HepG2 (cell line): ENCODE data around the gene POC1A. TPM values are rescaled to one million over a fixed set of nuclear protein-coding genes. Genes with fewer than 3 reads are reported as not detected.

Source experiments
- ATAC-seq: fragments of 200-7000 bp; cut with Tn5 transposase; 3 replicates; pipeline ENCODE4 v1.9.1; 2020; ENCODE audit warnings: mild to moderate bottlenecking, moderate library complexity
- BruUV-seq: library from RNA; stranded (reverse); fragments of 400-500 nt; replicated peaks from 2 replicates; lab custom pipeline; 2021; lab: Mats Ljungman, UMichigan
- CTCF ChIA-PET: fragments of 300-600 bp; formaldehyde crosslinking; extraction: SDS; loops from one replicate; lab custom pipeline; 2021; ENCODE audit warnings: low total read pairs, inconsistent platforms, low intra/inter-chr PET ratio; lab: Yijun Ruan, JAX
- POLR2A ChIA-PET: fragments of 350-600 bp; sonication (Branson Sonifier 250); formaldehyde crosslinking; loops from one replicate; lab custom pipeline; 2020; ENCODE audit warnings: antibody characterized with exemption, inconsistent platforms; lab: Yijun Ruan, JAX
- DNase-seq: peaks from one replicate; pipeline ENCODE4 v3.0.0-alpha.2; 2015; ENCODE audit warnings: low spot score
- FAIRE-seq: peaks from 3 replicates; lab custom pipeline; 2011; peaks lifted over from hg19 to GRCh38; lab: Jason Lieb, UNC
- H2AFZ ChIP-seq: one replicate; pipeline ENCODE4 v1.6.1; 2011; ENCODE audit warnings: low read length, inconsistent platforms
- H3K27ac ChIP-seq: fragments of 300-600 bp; 3 replicates; pipeline ENCODE4 v1.8.0; 2011; ENCODE audit warnings: mixed run types, mild to moderate bottlenecking, mixed read lengths, low read length, inconsistent platforms; ENCODE audit not compliant: insufficient read depth; ENCODE audit errors: extremely low read length
- H3K27me3 ChIP-seq, 2 experiments: fragments of 200-600 bp in 1 of 2; 2 replicates in 1 of 2; 3 replicates in 1 of 2; pipeline versions ENCODE4 v1.6.0 to v1.8.0; 2011; ENCODE audit warnings: low read length in 2 of 2, mild to moderate bottlenecking in 2 of 2, moderate library complexity in 2 of 2, inconsistent platforms in 1 of 2; ENCODE audit not compliant: insufficient read depth in 2 of 2, control insufficient read depth in 1 of 2
- H3K36me3 ChIP-seq, 2 experiments: fragments of 200-600 bp in 1 of 2; replicated peaks in 1 of 2; 2 replicates in 1 of 2; 3 replicates in 1 of 2; pipeline versions ENCODE4 v1.5.1 to v1.8.0; 2011; ENCODE audit warnings: low read length in 2 of 2, inconsistent platforms in 1 of 2; ENCODE audit not compliant: insufficient read depth in 2 of 2, control insufficient read depth in 1 of 2
- H3K4me1 ChIP-seq: 2 replicates; pipeline ENCODE4 v1.5.1; 2012; ENCODE audit warnings: low read length, inconsistent platforms; ENCODE audit not compliant: insufficient read depth
- H3K4me2 ChIP-seq: 2 replicates; pipeline ENCODE4 v1.6.0; 2011; ENCODE audit warnings: low read depth, low read length, inconsistent platforms
- H3K4me3 ChIP-seq, 3 experiments: fragments of 200-600 bp in 1 of 3; sonication (generic), shearing (Covaris generic) in 1 of 3; replicated peaks in 1 of 3; 2 replicates each; pipeline ENCODE4 v1.5.1; 2011 to 2016; ENCODE audit warnings: low read length in 3 of 3, inconsistent platforms in 2 of 3, low read depth in 2 of 3, mild to moderate bottlenecking in 2 of 3, control low read depth in 1 of 3, mixed read lengths in 1 of 3; ENCODE audit not compliant: insufficient read depth in 1 of 3
- H3K79me2 ChIP-seq: one replicate; pipeline ENCODE4 v1.6.1; 2011; ENCODE audit warnings: low read length, inconsistent platforms; ENCODE audit not compliant: insufficient read depth
- H3K9ac ChIP-seq: 2 replicates; pipeline ENCODE4 v1.6.0; 2011; ENCODE audit warnings: mild to moderate bottlenecking, low read depth, low read length, inconsistent platforms; ENCODE audit not compliant: insufficient read depth
- H3K9me3 ChIP-seq: 2 replicates; pipeline ENCODE4 v1.5.1; 2012; ENCODE audit warnings: mild to moderate bottlenecking, low read length
- H4K20me1 ChIP-seq: 2 replicates; pipeline ENCODE4 v1.6.0; 2011; ENCODE audit warnings: inconsistent platforms, mild to moderate bottlenecking, low read length, moderate library complexity; ENCODE audit not compliant: insufficient read depth
- ATM ChIP-seq: fragments of 450-650 bp; IDR thresholded peaks from 2 replicates; pipeline ENCODE4 v1.7.1; 2017; ENCODE audit warnings: mild to moderate bottlenecking, borderline replicate concordance
- NAIF1 ChIP-seq: sonication (generic); formaldehyde crosslinking; IDR thresholded peaks from 2 replicates; pipeline ENCODE4 v1.5.0; 2020; ENCODE audit warnings: mild to moderate bottlenecking, missing genetic modification reagents, borderline replicate concordance
- NR0B2 ChIP-seq: sonication (generic); formaldehyde crosslinking; IDR thresholded peaks from 2 replicates; pipeline ENCODE4 v1.4.0; 2020; ENCODE audit warnings: mild to moderate bottlenecking, missing genetic modification reagents
- PCBP1 ChIP-seq: fragments of 200-400 bp; formaldehyde crosslinking; IDR thresholded peaks from 2 replicates; pipeline ENCODE4 v1.6.1; 2017; ENCODE audit warnings: mild to moderate bottlenecking, low read depth, low read length, borderline replicate concordance
- RBM39 ChIP-seq: fragments of 200-400 bp; formaldehyde crosslinking; IDR thresholded peaks from one replicate; pipeline ENCODE4 v1.6.1; 2018; ENCODE audit warnings: antibody characterized with exemption, mild to moderate bottlenecking, low read depth, low read length; ENCODE audit not compliant: poor library complexity, severe bottlenecking
- UBTF ChIP-seq: sonication (generic); formaldehyde crosslinking; IDR thresholded peaks from 2 replicates; pipeline ENCODE4 v1.4.0; 2020; ENCODE audit warnings: mild to moderate bottlenecking, missing genetic modification reagents
- ZNF292 ChIP-seq: sonication (generic); formaldehyde crosslinking; IDR thresholded peaks from 2 replicates; pipeline ENCODE4 v1.8.1; 2022; ENCODE audit warnings: mild to moderate bottlenecking, low read depth, missing genetic modification reagents, borderline replicate concordance
- ZNF513 ChIP-seq: sonication (generic); formaldehyde crosslinking; conservative IDR thresholded peaks from 2 replicates; pipeline ENCODE4 v1.5.0; 2020; ENCODE audit warnings: missing genetic modification reagents
- ZNF598 ChIP-seq: sonication (generic); formaldehyde crosslinking; IDR thresholded peaks from 2 replicates; pipeline ENCODE4 v1.5.1; 2020; ENCODE audit warnings: mild to moderate bottlenecking, missing genetic modification reagents, borderline replicate concordance
- WGBS: methylation state at CpG from one replicate; pipeline ENCODE4 v1.1.6; 2017; ENCODE audit warnings: low lambda C conversion rate; 5-methylcytosine and 5-hydroxymethylcytosine counted together
- in situ Hi-C: cut with HindIII; loops from 2 replicates; pipeline ENCODE4 v1.10.0; 2017; ENCODE audit warnings: low pct_unique_long_range_greater_than_20kb; ENCODE audit not compliant: extremely low pct_ligation_motif_present
- intact Hi-C: fragments of 100-400 bp; cut with micrococcal nuclease; formaldehyde crosslinking; loops from one replicate; pipeline ENCODE4 v1.10.0; 2022; ENCODE audit not compliant: unreplicated experiment
- polyA plus RNA-seq, 8 experiments: library from polyadenylated mRNA; depleted of rRNA in 3 of 8; stranded (reverse) in 7 of 8; unstranded in 1 of 8; fragments of >200 nt; fragmentation: Illumina TruSeq in 4 of 8; extraction: Trizol in 4 of 8; gene quantifications; 2 replicates each; pipeline versions ENCODE4 v1.2.1 to v1.2.3, GENCODE V29; 2011 to 2016; ENCODE audit warnings: low read depth in 4 of 8, missing spikeins in 1 of 8, mixed read lengths in 1 of 8; ENCODE audit not compliant: insufficient read depth in 1 of 8
- total RNA-seq, 5 experiments: library from RNA; depleted of rRNA; stranded (reverse); fragments of >200 nt; fragmentation: Illumina TruSeq; extraction: Trizol; gene quantifications; 2 replicates each; pipeline ENCODE4 v1.2.3, GENCODE V29; 2016; ENCODE audit warnings: low read depth in 1 of 5

The POC1A gene
- total and polyA plus RNA-seq, 2 of the 13 experiments (the other 11 are each of a cell fraction or from before 2014, with no cell fraction given): 14.6 to 20.0 TPM

- no peak for TF ChIP-seq PCBP1
Measured at GRCh38 chr3:52059781-52060180, 94.4 kb downstream of the POC1A start (continued).

- no peaks in the 10 kb centered on the region for H4K20me1 ChIP-seq
- no peak overlapping the region for H3K27ac ChIP-seq
- H3K27me3 ChIP-seq: peaks cover 4 to 38% of the 10 kb centered on the region in 2 experiments; a peak in 4 of 5 replicates
- peak overlapping the region; percentile 37 to 65 (median 37) for H3K4me3 ChIP-seq
- intact Hi-C loops (loop anchor here (1.0 to 2.0 kb wide), 2 partner anchors 21 to 65 kb away; no protein-coding TSS in a partner anchor), in situ Hi-C loops (loop anchor here (5.0 kb wide), 1 partner anchor 79 kb away; no protein-coding TSS in a partner anchor)
- peak overlapping the region; percentile 15 for H2AFZ ChIP-seq
- ATAC-seq: peak; percentile 2; the same call in 2 of the 3 replicates
- H3K36me3 ChIP-seq: 0 out of 5 replicates have a peak, but pooled peaks cover 2 to 5% of the 10 kb centered on the region in 2 experiments
- ChIA-PET POLR2A (interaction anchor here (0.7 to 2.7 kb wide), 12 partner anchors 9 to 231 kb away, joined by 3 to 21 read pairs (median 8); partner anchors contain the start of genes ABHD14A, ABHD14B, PARP3 and POC1A), CTCF (no interaction called here)
- 7% methylated on average over 7 of the region's 14 CpGs for WGBS
- TF ChIP-seq ZNF598 (CRISPR knock-in tag) (0 out of 2 replicates have a peak, but pooled peaks have one; percentile 40), NR0B2 (CRISPR knock-in tag) (0 out of 2 replicates have a peak, but pooled peaks have one; percentile 25), UBTF (CRISPR knock-in tag) (0 out of 2 replicates have a peak, but pooled peaks have one; percentile 5), ZNF513 (CRISPR knock-in tag) (0 out of 2 replicates have a peak, but pooled peaks have one; percentile 15), ATM (no peak), ZNF292 (0 out of 2 replicates have a peak, but pooled peaks have one; percentile 3), NAIF1 (CRISPR knock-in tag) (0 out of 2 replicates have a peak, but pooled peaks have one; percentile 71), RBM39 (no peak)
- no peak for FAIRE-seq
- peak overlapping the region; percentile 90 for H3K4me2 ChIP-seq
- H3K79me2 ChIP-seq: no peaks in the 10 kb centered on the region
- BruUV-seq: no TSS peak
- H3K9ac ChIP-seq: peak overlapping the region; percentile 27; the same call in 1 of the 2 replicates
- H3K9me3 ChIP-seq: no peaks in the 10 kb centered on the region
- DNase-seq: no peak
- peaks cover 43% of the 10 kb centered on the region for H3K4me1 ChIP-seq
Measured at GRCh38 chr3:52057812-52058495, 96.3 kb downstream of the POC1A start.
